Fibroblast of mammary gland (primary cell): Measurements from ENCODE around the gene OSBPL6.
A peak's percentile ranks its signal among the peaks of the same experiment; 100 is the strongest.
"Not testable (repeated sequence)": the region's sequence is repeated elsewhere in the genome, so short reads cannot be mapped to it uniquely, and the experiment has no call there.

Experiments used
- DNase-seq: peaks from one replicate; pipeline ENCODE4 v3.0.0-alpha.2; 2010; ENCODE audit warnings: low read depth
- H3K4me3 ChIP-seq: 2 replicates; pipeline ENCODE4 v1.5.1; 2011; ENCODE audit warnings: low read depth, mild to moderate bottlenecking, low read length, moderate library complexity; ENCODE audit not compliant: control insufficient read depth
- CTCF ChIP-seq: conservative IDR thresholded peaks from 2 replicates; pipeline ENCODE4 v1.5.1; 2011; ENCODE audit warnings: low read depth, low read length, inconsistent platforms; ENCODE audit not compliant: control insufficient read depth, insufficient read depth

The OSBPL6 gene

GRCh38 chr2:178401994-178402437, 207.7 kb downstream of the OSBPL6 start:
- no peak for TF ChIP-seq CTCF
- no peak overlapping the region for H3K4me3 ChIP-seq
- DNase-seq, result no peak

- DNase-seq, result no peak
- H3K4me3 ChIP-seq, result no peak overlapping the region
- TF ChIP-seq CTCF, result no peak
Measured at GRCh38 chr2:178403671-178404306, 209.5 kb downstream of the OSBPL6 start.

- H3K4me3 ChIP-seq, result no peak overlapping the region
- peak; percentile 90 for DNase-seq
- TF ChIP-seq CTCF, result no peak
Measured at GRCh38 chr2:178404368-178404767, 210.1 kb downstream of the OSBPL6 start.

GRCh38 chr2:178409261-178409660, 214.9 kb downstream of the OSBPL6 start:
- H3K4me3 ChIP-seq, result no peak overlapping the region
- no peak for TF ChIP-seq CTCF
- DNase-seq, result no peak

- no peak overlapping the region for H3K4me3 ChIP-seq
- DNase-seq, result no peak
- TF ChIP-seq CTCF, result no peak
Measured at GRCh38 chr2:178412047-178412446, 217.7 kb downstream of the OSBPL6 start.

- H3K4me3 ChIP-seq, DNase-seq: not testable (repeated sequence)
Measured at GRCh38 chr2:178412453-178412852, 218.1 kb downstream of the OSBPL6 start.

- peak overlapping the region; percentile 68 for H3K4me3 ChIP-seq
- TF ChIP-seq CTCF, result no peak
- DNase-seq, result peak; percentile 76
Measured at GRCh38 chr2:178413472-178414265, 219.4 kb downstream of the OSBPL6 start.
